Measurements from ENCODE around the gene CAPN11. TPM values are rescaled to one million over a fixed set of nuclear protein-coding genes. Genes with fewer than 3 reads are reported as not detected.
A peak's percentile ranks its signal among the peaks of the same experiment; 100 is the strongest.

Gene CAPN11
- total RNA-seq, 1 donor from 2014 or later = 2.0 TPM

DNA sequence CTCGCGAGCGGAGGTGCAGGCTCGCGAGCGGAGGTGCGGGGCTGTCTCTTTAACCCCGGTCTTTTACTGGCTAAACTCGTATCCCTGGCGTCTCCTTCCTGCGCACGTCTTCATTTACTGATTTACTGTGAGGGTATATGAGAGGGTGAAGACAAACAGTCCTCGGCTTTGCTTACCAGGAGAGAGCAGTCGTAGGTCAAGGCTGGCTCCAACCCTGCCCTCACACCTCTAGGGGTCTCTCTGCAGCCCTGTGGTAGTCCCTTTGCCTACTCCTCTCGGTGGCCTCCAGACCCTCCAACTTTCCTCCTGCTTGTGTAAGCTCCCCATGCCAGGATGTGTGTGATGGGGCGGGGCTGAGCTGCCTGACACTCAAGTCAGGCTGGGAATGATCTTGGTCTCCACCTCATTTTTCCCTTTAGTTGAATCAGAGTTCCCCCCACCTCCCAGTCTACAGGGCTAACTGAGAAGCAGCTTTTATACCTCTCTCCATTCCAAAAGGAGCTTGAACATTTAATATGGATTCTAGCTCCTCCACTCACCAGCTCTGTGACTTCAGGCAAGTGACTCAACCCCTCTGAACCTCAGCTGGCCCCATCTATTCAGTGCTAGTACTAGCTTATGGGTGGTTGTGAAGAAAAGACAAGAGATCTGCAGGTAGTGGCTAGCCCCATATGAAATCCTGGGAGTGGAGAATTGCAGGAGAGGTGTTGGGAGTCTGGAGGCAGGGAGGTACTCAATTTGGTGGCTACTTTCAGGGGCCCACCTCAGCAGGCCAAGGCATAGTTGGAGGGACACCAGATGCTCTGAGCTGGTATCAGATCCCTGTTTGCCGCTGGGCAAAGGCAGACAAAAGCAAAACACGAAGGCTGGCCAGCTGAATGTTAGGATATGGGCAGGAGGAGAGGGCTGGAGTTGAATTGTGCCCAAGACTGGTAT, 65.7 kb downstream of the CAPN11 start:
- Histone ChIP-seq H3K36me3 (no peaks in the 10 kb centered on the region), H3K27ac (peak overlapping the region; percentile 95), H3K4me1 (peaks cover 78% of the 10 kb centered on the region), H3K9me3 (no peaks in the 10 kb centered on the region), H3K4me3 (peak overlapping the region; percentile 67 to 74), H3K27me3 (no peaks in the 10 kb centered on the region)
- DNase-seq (ENCODE audit: extremely low spot score in 2 of 2) = peak in 1 of 2 donors; percentile 88
- intact Hi-C loops (cut with DNase I) = no loop called here
- TF ChIP-seq, protein P1, sequence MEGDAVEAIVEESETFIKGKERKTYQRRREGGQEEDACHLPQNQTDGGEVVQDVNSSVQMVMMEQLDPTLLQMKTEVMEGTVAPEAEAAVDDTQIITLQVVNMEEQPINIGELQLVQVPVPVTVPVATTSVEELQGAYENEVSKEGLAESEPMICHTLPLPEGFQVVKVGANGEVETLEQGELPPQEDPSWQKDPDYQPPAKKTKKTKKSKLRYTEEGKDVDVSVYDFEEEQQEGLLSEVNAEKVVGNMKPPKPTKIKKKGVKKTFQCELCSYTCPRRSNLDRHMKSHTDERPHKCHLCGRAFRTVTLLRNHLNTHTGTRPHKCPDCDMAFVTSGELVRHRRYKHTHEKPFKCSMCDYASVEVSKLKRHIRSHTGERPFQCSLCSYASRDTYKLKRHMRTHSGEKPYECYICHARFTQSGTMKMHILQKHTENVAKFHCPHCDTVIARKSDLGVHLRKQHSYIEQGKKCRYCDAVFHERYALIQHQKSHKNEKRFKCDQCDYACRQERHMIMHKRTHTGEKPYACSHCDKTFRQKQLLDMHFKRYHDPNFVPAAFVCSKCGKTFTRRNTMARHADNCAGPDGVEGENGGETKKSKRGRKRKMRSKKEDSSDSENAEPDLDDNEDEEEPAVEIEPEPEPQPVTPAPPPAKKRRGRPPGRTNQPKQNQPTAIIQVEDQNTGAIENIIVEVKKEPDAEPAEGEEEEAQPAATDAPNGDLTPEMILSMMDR (IDR thresholded peaks at IDR 0.05) = no peak
- TF ChIP-seq POLR2A (IDR thresholded peaks at IDR 0.05) (no peak), POLR2AphosphoS5 (IDR thresholded peaks at IDR 0.05; ENCODE audit: insufficient read depth in 1 of 2, low read depth in 1 of 2) (no peak)

DNA sequence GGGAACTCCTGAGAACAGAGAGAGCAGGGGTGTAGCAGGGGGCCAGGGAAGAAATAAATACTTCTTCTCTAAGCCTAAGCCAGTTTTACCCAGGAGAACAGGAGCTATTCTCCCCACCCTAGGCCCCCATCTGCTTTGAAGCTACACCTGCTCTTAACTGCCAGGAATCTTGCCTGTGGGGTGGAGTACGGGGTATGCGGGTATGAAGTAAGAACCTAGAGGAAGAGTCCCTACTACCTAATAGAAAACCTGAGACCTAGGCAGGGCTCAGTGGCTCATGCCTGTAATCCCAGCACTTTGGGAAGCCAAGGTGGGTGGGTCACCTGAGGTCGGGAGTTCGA, 66.3 kb downstream of the CAPN11 start:
- Histone ChIP-seq H3K4me1 (peaks cover 72% of the 10 kb centered on the region), H3K9me3 (no peaks in the 10 kb centered on the region), H3K36me3 (no peaks in the 10 kb centered on the region), H3K27ac (peak overlapping the region; percentile 95), H3K4me3 (no peak overlapping the region), H3K27me3 (no peaks in the 10 kb centered on the region)
- intact Hi-C loops (cut with DNase I) = no loop called here
- no peak for DNase-seq (ENCODE audit: extremely low spot score in 2 of 2)
- TF ChIP-seq POLR2AphosphoS5 (IDR thresholded peaks at IDR 0.05; ENCODE audit: insufficient read depth in 1 of 2, low read depth in 1 of 2) (no peak), POLR2A (IDR thresholded peaks at IDR 0.05) (no peak)
- TF ChIP-seq, protein P1 (IDR thresholded peaks at IDR 0.05) = no peak

DNA sequence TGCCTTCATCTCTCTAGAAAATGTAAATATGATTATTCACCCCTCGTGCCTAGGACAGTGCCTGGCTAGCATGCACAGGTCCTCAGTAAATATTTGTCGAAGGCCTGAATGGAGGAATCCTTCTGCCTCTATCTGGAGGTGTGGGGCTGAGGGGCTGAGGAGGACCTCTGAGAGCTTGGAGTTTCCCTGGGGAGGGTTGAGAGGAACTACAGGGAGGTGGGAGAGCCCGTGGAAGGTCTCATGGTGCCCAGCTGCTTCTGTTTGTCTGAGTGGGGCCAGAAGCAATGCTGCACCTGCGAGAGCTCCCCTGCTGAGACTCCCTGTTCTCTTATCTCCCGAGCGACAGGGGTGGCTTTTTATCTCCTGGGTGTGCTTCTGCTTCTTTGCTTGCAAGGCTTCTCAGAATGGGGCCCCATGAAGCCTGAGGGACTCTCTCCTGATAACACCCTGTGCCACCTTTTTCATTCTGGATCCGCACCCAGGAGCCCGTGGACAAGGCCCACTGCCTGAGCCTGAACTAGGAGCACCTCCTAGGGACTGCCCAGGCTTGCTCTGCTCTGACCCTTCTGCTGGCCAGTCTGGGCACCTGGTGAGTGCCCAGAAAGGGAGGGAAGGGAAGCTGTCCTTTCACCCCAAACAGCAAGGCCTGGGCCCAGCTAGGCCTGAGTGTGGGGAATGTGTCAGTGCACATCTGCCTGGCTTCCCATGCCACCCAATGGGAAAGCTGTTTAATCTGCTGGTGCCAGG, 67.1 kb downstream of the CAPN11 start:
- Histone ChIP-seq H3K9me3 (no peaks in the 10 kb centered on the region), H3K27me3 (no peaks in the 10 kb centered on the region), H3K36me3 (no peaks in the 10 kb centered on the region), H3K27ac (peak overlapping the region; percentile 59), H3K4me1 (peaks cover 65% of the 10 kb centered on the region), H3K4me3 (no peak overlapping the region)
- DNase-seq (ENCODE audit: extremely low spot score in 2 of 2) = no peak
- TF ChIP-seq POLR2A (IDR thresholded peaks at IDR 0.05) (no peak), POLR2AphosphoS5 (IDR thresholded peaks at IDR 0.05; ENCODE audit: insufficient read depth in 1 of 2, low read depth in 1 of 2) (no peak)
- TF ChIP-seq, protein P1 (IDR thresholded peaks at IDR 0.05) = no peak
- intact Hi-C loops (cut with DNase I) = no loop called here

DNA sequence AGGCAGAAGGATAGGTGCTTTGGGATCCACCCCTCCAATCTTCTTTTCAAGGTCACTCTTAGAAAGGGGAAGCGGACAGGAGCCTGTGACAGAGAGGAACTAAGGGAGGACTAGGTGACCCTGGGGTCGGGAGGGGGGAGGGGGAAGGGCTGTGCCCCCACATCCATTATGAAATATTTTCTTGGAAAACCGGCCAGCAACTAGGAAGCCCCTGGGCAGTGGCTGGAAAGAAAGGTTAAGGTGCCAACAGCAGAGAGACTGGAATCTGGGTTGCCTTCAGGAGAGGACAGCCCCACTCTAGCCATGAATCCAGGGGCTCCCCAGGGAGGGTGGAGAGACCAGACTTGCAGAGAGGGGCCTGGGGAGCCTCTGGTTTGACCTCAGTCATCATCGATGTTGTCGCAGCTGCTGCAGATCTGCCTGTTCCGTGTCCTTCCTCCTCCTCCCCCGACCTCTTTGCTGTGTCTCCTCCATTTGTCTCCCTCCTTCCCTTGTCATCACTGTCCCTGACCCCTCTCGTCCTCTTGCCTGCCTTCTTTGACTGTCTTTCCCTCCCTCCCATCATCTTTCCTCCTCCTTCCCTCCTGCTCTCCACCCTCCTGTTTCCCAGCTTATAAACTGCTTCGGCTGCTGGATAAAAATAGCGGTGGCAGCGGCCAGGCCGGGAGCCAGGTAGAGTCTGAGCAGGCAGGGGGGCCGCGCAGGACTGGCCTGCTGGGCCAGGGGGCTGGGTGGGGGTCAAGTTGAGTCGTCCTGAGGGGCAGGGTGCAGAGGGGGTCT, 67.9 kb downstream of the CAPN11 start:
- no peaks in the 10 kb centered on the region for H3K27me3 ChIP-seq
- no peaks in the 10 kb centered on the region for H3K9me3 ChIP-seq
- H3K36me3 ChIP-seq = no peaks in the 10 kb centered on the region
- no peak for TF ChIP-seq POLR2A (IDR thresholded peaks at IDR 0.05)
- TF ChIP-seq, protein P1 (IDR thresholded peaks at IDR 0.05) = no peak
- intact Hi-C loops (cut with DNase I) = no loop called here
- H3K27ac ChIP-seq = peak overlapping the region; percentile 59
- DNase-seq (ENCODE audit: extremely low spot score in 2 of 2) = no peak
- H3K4me3 ChIP-seq = peak overlapping the region in 1 of 2 donors; percentile 32
- peaks cover 57% of the 10 kb centered on the region for H3K4me1 ChIP-seq

Measured in vagina (tissue), 2 donors.